ENCODE results near the gene LAMC2.

DNA sequence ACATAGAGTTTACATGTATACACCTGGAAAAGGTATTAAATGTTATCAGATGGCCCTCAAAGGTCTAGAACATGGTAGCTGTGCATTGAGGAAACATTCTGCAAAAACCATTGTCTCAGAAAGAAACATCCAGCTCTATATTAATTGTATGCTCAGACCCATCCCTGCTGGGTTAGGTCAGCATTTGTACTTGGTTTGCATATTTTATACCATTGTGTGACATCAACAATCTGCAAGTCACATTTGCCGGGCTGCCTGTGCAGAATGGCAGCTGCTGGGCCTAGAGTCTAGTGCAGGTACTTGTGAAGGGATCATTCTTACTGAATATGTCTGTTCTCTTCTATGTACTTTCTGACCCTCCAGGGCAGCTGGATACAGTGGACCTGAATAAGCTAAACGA, 43.9 kb upstream of the LAMC2 start:
- TF ChIP-seq, protein P1, sequence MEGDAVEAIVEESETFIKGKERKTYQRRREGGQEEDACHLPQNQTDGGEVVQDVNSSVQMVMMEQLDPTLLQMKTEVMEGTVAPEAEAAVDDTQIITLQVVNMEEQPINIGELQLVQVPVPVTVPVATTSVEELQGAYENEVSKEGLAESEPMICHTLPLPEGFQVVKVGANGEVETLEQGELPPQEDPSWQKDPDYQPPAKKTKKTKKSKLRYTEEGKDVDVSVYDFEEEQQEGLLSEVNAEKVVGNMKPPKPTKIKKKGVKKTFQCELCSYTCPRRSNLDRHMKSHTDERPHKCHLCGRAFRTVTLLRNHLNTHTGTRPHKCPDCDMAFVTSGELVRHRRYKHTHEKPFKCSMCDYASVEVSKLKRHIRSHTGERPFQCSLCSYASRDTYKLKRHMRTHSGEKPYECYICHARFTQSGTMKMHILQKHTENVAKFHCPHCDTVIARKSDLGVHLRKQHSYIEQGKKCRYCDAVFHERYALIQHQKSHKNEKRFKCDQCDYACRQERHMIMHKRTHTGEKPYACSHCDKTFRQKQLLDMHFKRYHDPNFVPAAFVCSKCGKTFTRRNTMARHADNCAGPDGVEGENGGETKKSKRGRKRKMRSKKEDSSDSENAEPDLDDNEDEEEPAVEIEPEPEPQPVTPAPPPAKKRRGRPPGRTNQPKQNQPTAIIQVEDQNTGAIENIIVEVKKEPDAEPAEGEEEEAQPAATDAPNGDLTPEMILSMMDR (optimal IDR thresholded peaks at IDR 0.05 in 1 of 3, IDR thresholded peaks at IDR 0.05 in 1 of 3, conservative IDR thresholded peaks at IDR 0.05 in 1 of 3; ENCODE audit: extremely low read depth in 1 of 3, insufficient read depth in 2 of 3, low read length in 3 of 3): no peak
- TF ChIP-seq EZH2 (IDR thresholded peaks at IDR 0.05; ENCODE audit: low read length): no peak
